A673 (cell line): Measurements from ENCODE around the gene TMEM132C. TPM values are rescaled to one million over a fixed set of nuclear protein-coding genes. Genes with fewer than 3 reads are reported as not detected.

ENCODE experiments used
- BruUV-seq: library from RNA; stranded (reverse); fragments of 400-500 nt; replicated peaks from 2 replicates; lab custom pipeline; 2021; lab: Mats Ljungman, UMichigan
- CTCF ChIA-PET: fragments of 300-600 bp; sonication (Branson Sonifier 250); formaldehyde crosslinking; loops from one replicate; lab custom pipeline; 2022; ENCODE audit warnings: antibody characterized with exemption; lab: Charles Lee
- POLR2A ChIA-PET: fragments of 300-600 bp; sonication (Branson Sonifier 250); formaldehyde crosslinking; loops from one replicate; lab custom pipeline; 2022; ENCODE audit warnings: antibody characterized with exemption; ENCODE audit not compliant: low non-redundant PET; lab: Charles Lee
- DNase-seq: peaks from one replicate; pipeline ENCODE4 v3.0.0-alpha.2; 2015; ENCODE audit warnings: low spot score
- H3K27ac ChIP-seq: fragments of 200-600 bp; sonication (generic); 2 replicates; pipeline ENCODE4 v1.5.1; 2016; ENCODE audit warnings: mixed run types, low read depth, mild to moderate bottlenecking, mixed read lengths, antibody characterized with exemption, low read length; ENCODE audit not compliant: poor library complexity, severe bottlenecking
- H3K27me3 ChIP-seq: fragments of 200-600 bp; sonication (generic); replicated peaks from 2 replicates; pipeline ENCODE4 v1.6.1; 2017; ENCODE audit warnings: mixed run types, low read depth, mild to moderate bottlenecking, mixed read lengths, antibody characterized with exemption, low read length; ENCODE audit not compliant: insufficient read depth, poor library complexity
- H3K36me3 ChIP-seq: fragments of 200-600 bp; sonication (generic); 2 replicates; pipeline ENCODE4 v1.6.1; 2016; ENCODE audit warnings: mixed run types, mild to moderate bottlenecking, mixed read lengths, antibody characterized with exemption, low read length; ENCODE audit not compliant: insufficient read depth, poor library complexity, severe bottlenecking
- H3K4me1 ChIP-seq: fragments of 200-600 bp; sonication (generic); 2 replicates; pipeline ENCODE4 v1.6.1; 2017; ENCODE audit warnings: mixed run types, mild to moderate bottlenecking, mixed read lengths, antibody characterized with exemption, low read length; ENCODE audit not compliant: insufficient read depth, poor library complexity, severe bottlenecking
- H3K4me3 ChIP-seq: fragments of 200-600 bp; sonication (generic); 2 replicates; pipeline ENCODE4 v1.5.1; 2016; ENCODE audit warnings: low read depth, mixed run types, mild to moderate bottlenecking, mixed read lengths, low read length; ENCODE audit not compliant: poor library complexity, severe bottlenecking
- H3K9me3 ChIP-seq: fragments of 200-600 bp; sonication (generic); 2 replicates; pipeline ENCODE4 v1.6.1; 2016; ENCODE audit warnings: mixed run types, low read depth, mild to moderate bottlenecking, mixed read lengths, antibody characterized with exemption, low read length; ENCODE audit not compliant: poor library complexity, severe bottlenecking
- EZH2 ChIP-seq: fragments of 200-600 bp; sonication (generic); IDR thresholded peaks from 2 replicates; pipeline ENCODE4 v1.6.1; 2017; ENCODE audit warnings: borderline replicate concordance, low read depth, mild to moderate bottlenecking, mixed read lengths, antibody characterized with exemption, low read length; ENCODE audit not compliant: poor library complexity, severe bottlenecking
- intact Hi-C: fragments of 100-400 bp; cut with micrococcal nuclease; formaldehyde crosslinking; loops from one replicate; pipeline ENCODE4 v1.10.0; 2022; ENCODE audit not compliant: unreplicated experiment
- total RNA-seq: library from RNA; stranded (reverse); gene quantifications from 2 replicates; pipeline ENCODE4 v1.2.3, GENCODE V29; 2021
- TF ChIP-seq, protein P1 (sequence below): fragments of 300-800, 200-600 bp; sonication (generic); conservative IDR thresholded peaks from 2 replicates; pipeline ENCODE4 v1.5.1; 2017; ENCODE audit warnings: low read depth, mild to moderate bottlenecking, antibody characterized with exemption, low read length, moderate library complexity, mixed read lengths

TMEM132C gene
- total RNA-seq, 1 experiment from 2014 or later, result not detected

DNA sequence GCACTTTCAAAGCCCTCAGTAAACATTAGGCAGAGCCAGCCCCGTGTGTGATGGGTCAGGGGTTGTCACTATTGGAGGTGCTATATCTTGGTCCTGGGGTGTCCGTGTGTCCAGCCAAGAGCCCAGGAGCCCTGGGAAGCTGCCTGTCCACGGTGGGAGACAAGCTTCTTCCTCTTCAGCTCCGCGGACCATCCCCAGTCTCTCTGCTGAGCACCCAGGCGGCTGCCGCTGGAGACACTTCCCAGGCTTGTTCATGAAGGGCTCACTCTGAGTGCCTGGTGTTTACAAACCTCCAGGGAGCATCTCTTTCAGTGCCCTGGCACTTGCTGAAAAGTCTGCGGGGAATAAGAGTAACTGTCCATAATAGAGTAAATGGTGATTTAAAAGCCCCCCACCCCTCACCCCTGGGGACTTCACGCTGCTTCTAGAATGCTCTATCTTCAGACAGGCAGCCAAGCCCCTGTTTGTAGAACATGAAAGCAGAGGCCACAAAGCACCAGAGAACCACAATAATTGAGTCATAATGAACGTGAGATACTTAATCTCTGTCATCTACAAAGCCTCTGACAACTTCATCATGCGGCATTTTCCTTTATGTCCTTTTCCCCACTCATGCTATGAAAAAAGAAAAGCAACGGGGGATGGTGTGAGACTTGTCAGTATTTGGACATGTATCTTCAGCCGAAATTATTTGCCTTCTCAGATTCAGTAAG lies 178.6 kb downstream of the TMEM132C start:
- CTCF ChIA-PET, result no interaction called here

DNA sequence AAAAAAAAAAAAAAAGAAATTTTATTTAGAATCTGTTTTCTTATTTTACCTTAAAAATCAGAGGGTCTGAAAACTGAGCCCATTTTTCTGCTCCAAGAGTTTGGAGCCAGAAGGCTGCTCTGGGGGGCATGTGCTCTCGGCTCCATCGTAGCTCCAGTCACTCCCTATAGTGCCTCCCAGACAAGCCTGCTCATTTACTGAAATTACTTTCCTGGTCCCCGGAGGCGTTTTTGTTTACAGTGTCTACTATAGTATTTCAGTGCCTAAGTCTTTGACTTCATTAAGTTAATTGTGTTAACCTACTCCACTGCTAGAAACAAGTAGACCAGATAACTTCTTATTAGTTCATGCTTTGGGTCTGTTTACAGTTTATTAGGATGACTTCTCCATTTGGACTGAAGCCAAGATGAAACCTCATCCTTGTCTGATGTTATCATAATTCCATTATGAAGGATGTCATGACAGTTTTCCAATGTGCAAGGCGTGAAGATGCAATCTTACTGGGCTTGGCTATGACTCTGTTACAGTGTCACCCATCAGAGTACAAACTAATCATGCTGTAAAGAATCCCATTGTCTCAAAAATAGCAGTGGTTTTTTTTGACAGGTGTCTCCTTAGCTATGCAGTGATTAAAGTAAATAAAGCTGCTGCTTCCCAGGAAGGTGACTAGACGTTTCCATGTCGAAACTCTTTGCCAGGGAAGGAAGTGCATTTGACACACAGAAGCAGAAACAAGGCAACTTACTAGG lies 182.3 kb downstream of the TMEM132C start:
- no peaks in the 10 kb centered on the region for H3K4me1 ChIP-seq
- peak; percentile 18 for DNase-seq
- no peaks in the 10 kb centered on the region for H3K9me3 ChIP-seq
- H3K27ac ChIP-seq, result no peak overlapping the region
- TF ChIP-seq, protein P1, sequence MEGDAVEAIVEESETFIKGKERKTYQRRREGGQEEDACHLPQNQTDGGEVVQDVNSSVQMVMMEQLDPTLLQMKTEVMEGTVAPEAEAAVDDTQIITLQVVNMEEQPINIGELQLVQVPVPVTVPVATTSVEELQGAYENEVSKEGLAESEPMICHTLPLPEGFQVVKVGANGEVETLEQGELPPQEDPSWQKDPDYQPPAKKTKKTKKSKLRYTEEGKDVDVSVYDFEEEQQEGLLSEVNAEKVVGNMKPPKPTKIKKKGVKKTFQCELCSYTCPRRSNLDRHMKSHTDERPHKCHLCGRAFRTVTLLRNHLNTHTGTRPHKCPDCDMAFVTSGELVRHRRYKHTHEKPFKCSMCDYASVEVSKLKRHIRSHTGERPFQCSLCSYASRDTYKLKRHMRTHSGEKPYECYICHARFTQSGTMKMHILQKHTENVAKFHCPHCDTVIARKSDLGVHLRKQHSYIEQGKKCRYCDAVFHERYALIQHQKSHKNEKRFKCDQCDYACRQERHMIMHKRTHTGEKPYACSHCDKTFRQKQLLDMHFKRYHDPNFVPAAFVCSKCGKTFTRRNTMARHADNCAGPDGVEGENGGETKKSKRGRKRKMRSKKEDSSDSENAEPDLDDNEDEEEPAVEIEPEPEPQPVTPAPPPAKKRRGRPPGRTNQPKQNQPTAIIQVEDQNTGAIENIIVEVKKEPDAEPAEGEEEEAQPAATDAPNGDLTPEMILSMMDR, result no peak
- TF ChIP-seq EZH2, result no peak
- ChIA-PET POLR2A (no interaction called here), CTCF (no interaction called here)
- BruUV-seq, result no TSS peak
- no peak overlapping the region for H3K4me3 ChIP-seq
- H3K27me3 ChIP-seq, result peaks cover 47% of the 10 kb centered on the region
- no peaks in the 10 kb centered on the region for H3K36me3 ChIP-seq
- intact Hi-C loops, result no loop called here

More for the DNA sequence above, 178.6 kb downstream of the TMEM132C start:
- no peaks in the 10 kb centered on the region for H3K4me1 ChIP-seq
- intact Hi-C loops, result no loop called here
- no peaks in the 10 kb centered on the region for H3K9me3 ChIP-seq
- TF ChIP-seq, protein P1, result no peak
- no peak for TF ChIP-seq EZH2
- BruUV-seq, result no TSS peak
- no peaks in the 10 kb centered on the region for H3K36me3 ChIP-seq
- DNase-seq, result no peak
- H3K27ac ChIP-seq, result no peak overlapping the region
- POLR2A ChIA-PET, result no interaction called here
- peaks cover 39% of the 10 kb centered on the region for H3K27me3 ChIP-seq
- no peak overlapping the region for H3K4me3 ChIP-seq

DNA sequence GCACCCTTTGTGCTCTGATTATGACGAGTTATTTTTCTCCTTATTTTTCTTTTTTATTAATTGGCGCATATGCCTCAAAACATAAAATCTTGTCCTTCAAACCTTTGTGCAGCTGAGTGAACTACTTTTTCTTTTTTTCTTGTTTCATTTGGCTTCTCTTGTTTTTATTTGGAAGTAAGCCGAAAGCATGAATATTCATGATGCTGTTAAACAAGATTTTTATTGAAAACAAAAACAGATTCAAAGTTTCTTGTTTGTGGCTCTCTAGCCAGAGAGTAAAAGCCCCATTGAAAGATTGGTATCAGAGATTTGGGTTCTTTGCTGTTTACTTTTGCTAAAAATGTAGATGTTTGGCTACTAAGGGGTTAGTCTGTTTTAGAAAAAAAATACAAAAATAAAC lies 183.8 kb downstream of the TMEM132C start:
- ChIA-PET CTCF (no interaction called here), POLR2A (no interaction called here)
- BruUV-seq, result no TSS peak
- Histone ChIP-seq H3K27ac (no peak overlapping the region), H3K36me3 (no peaks in the 10 kb centered on the region), H3K9me3 (no peaks in the 10 kb centered on the region), H3K27me3 (peaks cover 38% of the 10 kb centered on the region), H3K4me3 (no peak overlapping the region), H3K4me1 (no peaks in the 10 kb centered on the region)
- intact Hi-C loops, result no loop called here
- no peak for DNase-seq
- TF ChIP-seq EZH2, result no peak
